HG03097 (cell line): Measurements from ENCODE around the gene KCNMA1.

Experiments
- ATAC-seq: cut with Tn5 transposase; IDR thresholded peaks from one replicate; pipeline ENCODE4 v1.9.1; 2021; ENCODE audit not compliant: unreplicated experiment, low FRiP score

Gene KCNMA1

GRCh38 chr10:76995023-76995422, 642.6 kb downstream of the KCNMA1 start:
- no peak for ATAC-seq

DNA sequence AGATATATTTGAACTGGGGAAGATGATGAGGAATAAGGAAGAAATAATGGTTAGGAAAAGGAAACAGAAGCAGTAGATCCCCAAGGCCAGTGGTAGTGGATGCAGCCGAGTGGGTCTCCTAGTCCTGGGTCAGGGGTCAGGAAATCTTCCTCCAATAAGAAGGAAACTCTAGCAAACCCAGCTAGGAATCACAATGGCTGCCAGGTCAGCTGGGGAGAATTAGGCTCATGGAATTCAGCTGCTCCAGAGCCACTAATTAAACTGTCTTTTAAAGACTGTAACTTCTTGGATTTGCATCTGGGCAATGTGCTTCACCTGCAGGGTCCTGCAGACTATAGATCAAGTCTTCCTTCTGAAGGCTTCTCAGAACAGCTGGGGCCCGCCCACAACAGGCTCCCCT, 644.4 kb downstream of the KCNMA1 start:
- ATAC-seq = no peak

DNA sequence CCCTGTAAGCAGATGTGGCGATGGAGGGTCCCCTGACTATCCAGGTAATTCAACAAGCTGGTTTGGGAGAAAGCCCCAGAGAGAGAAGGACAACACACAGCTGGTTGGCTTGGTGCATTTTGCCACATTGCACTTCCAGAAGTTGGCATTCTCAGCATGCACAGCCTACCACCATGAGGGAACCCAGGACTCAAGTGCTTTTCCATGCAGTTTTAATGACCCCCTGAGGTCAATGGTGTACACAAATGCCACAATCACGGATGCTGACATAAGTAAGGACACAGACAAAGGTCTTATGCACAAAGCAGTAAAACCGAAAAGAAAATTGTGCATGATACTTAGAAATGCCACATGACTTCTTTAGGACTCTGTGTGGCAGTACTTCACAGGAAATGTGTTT, 645.1 kb downstream of the KCNMA1 start:
- ATAC-seq = no peak

DNA sequence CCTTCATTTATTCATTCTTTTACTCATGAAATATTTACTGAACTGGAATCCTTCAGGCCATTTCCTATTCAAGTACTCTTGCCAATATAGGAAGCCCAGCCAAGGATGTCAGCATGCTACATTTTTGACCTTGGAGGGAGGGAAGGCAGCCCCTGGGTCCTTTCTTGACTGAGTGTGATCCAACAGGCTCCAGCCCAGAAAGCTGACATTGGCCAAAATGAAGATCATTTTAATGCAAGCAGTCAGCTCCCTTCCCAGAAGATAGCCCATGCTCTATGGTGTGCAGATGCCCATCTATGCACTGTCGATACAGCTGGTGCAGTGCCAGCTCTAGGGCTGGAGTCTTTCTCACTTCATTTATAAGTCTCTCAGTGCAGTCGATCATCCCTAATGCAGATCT, 646.0 kb downstream of the KCNMA1 start:
- ATAC-seq = no peak

DNA sequence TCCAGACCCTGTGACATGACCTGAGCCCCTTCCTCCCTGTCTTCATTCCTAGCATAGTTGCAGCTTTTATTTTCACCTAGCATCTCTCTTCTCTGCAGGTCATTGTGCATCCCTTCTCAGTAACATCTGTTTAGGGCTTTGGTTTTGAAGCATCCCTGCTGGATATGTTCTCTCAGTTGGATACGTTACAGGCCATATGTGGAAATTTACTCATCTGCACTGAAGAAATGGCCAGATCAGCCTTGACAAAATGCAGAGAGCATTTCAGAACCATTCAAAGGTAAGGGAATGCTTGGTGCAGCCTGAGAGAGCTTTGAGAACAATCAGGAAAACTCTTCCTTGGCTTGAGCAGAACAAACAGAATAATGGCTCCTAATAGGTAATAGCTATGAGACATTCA, 647.0 kb downstream of the KCNMA1 start:
- no peak for ATAC-seq

- no peak for ATAC-seq
Measured at GRCh38 chr10:76984559-76985443, 652.8 kb downstream of the KCNMA1 start.

GRCh38 chr10:76983624-76984023, 654.0 kb downstream of the KCNMA1 start:
- no peak for ATAC-seq

DNA sequence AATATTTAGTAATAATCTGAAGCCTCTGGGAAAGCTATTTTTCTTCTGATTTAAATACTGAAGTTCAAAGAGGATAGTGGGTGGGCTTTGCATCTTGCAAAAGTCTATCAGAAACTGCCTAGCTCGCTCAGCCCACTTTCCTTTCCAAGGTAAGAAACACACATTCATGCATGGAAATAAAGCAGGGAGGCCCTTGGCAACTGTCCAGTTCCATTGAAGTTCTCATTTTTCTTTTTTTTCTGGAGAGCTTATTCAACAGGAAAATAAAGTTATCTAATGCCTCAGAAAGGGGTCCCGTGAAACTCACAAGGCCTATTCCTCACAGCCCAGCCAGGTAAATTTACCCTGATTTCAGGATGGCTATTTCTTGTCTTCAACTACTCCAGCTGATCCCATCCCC, 654.9 kb downstream of the KCNMA1 start:
- ATAC-seq = no peak

- ATAC-seq = no peak
Measured at GRCh38 chr10:76981251-76981650, 656.4 kb downstream of the KCNMA1 start.

- ATAC-seq = no peak
Measured at GRCh38 chr10:76977901-76978300, 659.7 kb downstream of the KCNMA1 start.

- ATAC-seq = no peak
Measured at GRCh38 chr10:76977046-76977445, 660.6 kb downstream of the KCNMA1 start.

- ATAC-seq = no peak
Measured at GRCh38 chr10:76976142-76976541, 661.5 kb downstream of the KCNMA1 start.

DNA sequence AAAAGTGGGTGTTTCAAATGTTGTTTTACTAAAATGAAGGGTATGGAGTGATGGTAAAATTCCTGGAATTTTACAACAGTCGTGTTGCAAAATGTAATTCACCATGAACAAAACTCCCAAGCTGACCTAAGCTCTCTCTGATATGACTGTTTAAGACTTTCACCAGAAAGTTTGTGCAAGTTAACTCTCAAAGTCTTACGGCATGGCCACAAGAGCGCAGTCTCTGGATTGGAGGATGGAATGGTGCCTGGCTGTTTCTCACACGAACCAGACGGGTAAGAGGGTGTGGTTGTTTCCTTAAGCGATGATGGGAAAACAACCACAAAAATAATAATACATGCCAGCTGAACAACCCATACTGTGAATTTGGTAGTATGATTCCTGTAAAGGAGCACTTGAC, 662.5 kb downstream of the KCNMA1 start:
- no peak for ATAC-seq

DNA sequence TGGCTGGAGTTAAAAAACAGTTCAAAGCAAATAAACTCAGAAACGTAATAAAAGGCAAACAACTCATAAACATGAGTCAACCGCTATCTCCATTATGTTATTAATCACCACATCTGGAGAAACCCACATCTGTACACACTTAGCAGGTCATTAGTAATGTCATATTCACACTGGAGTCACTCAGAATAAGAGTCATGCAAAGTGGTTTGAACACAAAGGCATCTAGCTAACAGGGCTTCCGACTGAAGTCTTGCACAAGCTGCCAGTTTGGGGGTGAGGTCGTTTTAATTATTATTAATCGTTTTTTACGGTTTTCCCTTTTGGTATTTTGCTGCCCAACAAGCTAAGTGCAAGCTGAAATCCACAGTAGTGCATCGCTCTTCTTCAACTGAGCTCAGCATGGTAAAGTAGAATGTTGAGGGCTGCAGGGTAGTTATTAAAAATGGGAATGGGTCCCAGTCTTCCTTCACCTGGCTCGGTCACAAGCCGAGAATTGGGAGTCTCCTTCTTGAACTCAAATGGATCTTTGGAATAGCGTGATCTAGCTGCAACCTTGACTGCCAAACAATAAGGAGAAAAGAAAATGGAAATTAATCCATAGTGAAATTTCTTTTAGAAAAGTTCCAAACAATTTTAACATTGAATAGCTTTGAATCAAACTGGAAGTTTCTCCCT, 663.5 kb downstream of the KCNMA1 start:
- no peak for ATAC-seq

GRCh38 chr10:76973091-76974016, 664.3 kb downstream of the KCNMA1 start:
- no peak for ATAC-seq

DNA sequence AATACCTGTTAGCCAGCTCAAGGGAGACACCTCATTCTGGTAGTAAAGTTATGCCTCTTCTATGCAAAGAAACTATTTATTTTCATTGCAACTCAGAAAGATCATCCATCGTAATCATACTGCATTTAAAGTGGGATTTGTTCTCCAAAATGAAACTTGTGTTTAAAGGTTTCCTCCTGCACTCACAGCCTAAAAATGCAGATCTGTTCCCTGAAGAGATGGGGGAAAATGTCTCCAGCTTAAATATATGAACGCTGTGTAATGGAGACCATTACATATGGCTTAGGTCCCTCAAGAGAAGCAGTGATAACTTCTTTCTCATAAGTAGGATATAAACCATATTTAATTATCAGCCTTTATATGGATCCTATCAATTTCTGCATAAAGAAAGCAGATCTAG, 665.1 kb downstream of the KCNMA1 start:
- no peak for ATAC-seq

GRCh38 chr10:76971547-76972170, 665.9 kb downstream of the KCNMA1 start:
- ATAC-seq = no peak

DNA sequence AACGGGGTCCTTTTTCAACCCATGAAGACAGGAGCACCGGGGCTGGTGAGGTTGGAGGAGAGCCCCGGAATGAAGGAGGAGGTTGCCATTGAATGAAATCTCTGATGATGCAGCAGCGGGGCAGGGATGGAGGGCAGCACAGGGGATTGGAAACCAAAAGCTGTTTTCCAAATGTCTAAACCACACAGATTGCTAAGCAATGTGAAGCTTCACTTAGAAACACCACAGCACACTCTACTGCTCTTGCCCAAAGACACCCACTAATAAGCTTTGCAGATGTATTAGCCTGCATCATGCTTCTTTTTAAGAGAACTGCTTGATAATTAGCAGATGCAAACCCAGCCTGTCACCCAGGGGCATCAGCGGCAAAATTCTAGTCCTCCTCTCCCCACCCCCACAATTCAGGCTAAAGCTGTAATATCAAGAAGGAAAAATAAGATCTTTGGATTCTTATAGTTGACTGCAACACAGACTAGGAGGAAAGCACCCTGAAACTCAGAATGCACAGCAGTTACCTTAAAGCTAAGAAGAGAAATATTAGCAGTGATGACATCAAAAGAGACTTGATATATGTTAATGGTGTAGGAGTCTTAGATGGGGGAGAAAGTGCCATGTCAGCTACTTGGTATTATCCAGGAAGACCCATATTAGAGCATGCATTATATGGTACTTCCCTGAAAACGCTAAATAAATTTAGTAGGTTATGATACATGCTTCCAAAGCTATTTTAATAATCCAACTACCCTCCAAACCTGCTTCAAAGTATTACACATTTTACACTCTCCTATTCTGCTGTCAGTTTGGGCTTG, 666.7 kb downstream of the KCNMA1 start:
- ATAC-seq = no peak

- no peak for ATAC-seq
Measured at GRCh38 chr10:76969366-76969948, 668.2 kb downstream of the KCNMA1 start.
